SK-N-SH (cell line): ENCODE results near the gene DYNC1H1. TPM values are rescaled to one million over a fixed set of nuclear protein-coding genes. Genes with fewer than 3 reads are reported as not detected.

Experiments used
- CTCF ChIA-PET: fragments of 300-600, 350-600 bp; formaldehyde crosslinking; extraction: SDS; loops from one replicate; lab custom pipeline; 2021; lab: Yijun Ruan, JAX
- POLR2A ChIA-PET: fragments of 350-600 bp; sonication (Branson Sonifier 250); formaldehyde crosslinking; extraction: SDS; loops from one replicate; lab custom pipeline; 2020; ENCODE audit warnings: antibody characterized with exemption, inconsistent platforms; lab: Yijun Ruan, JAX
- DNase-seq: peaks from one replicate; pipeline ENCODE4 v3.0.0; 2012
- H2AFZ ChIP-seq: fragments of 200-600 bp; sonication (generic); 2 replicates; pipeline ENCODE4 v1.8.1; 2016; ENCODE audit warnings: antibody characterized with exemption, mild to moderate bottlenecking, low read depth
- H3F3A ChIP-seq: fragments of 200-600 bp; sonication (generic); replicated peaks from 2 replicates; pipeline ENCODE3; 2016; ENCODE audit warnings: antibody characterized with exemption, mild to moderate bottlenecking; ENCODE audit not compliant: insufficient read depth
- H3K27ac ChIP-seq, 2 experiments: fragments of 200-500 bp in 1 of 2; fragments of 200-600 bp in 1 of 2; sonication (Bioruptor generic) in 1 of 2; sonication (generic), shearing (Covaris generic) in 1 of 2; 2 replicates each; pipeline versions ENCODE4 v1.5.1 to v1.6.1; 2014 to 2016; ENCODE audit warnings: low read depth in 2 of 2, inconsistent platforms in 1 of 2, low read length in 1 of 2, mild to moderate bottlenecking in 1 of 2, mixed read lengths in 1 of 2
- H3K27me3 ChIP-seq: fragments of 200-600 bp; sonication (generic), shearing (Covaris generic); 2 replicates; pipeline ENCODE4 v1.6.1; 2016; ENCODE audit warnings: mixed run types; ENCODE audit not compliant: insufficient read depth
- H3K36me3 ChIP-seq, 2 experiments: fragments of 200-500 bp in 1 of 2; fragments of 200-600 bp in 1 of 2; sonication (Bioruptor generic) in 1 of 2; sonication (generic) in 1 of 2; replicated peaks in 1 of 2; 2 replicates each; pipeline versions ENCODE3 to v1.5.1; 2014 to 2016; ENCODE audit warnings: low read length in 1 of 2, mild to moderate bottlenecking in 1 of 2; ENCODE audit not compliant: insufficient read depth in 2 of 2, control insufficient read depth in 1 of 2
- H3K4me1 ChIP-seq, 2 experiments: fragments of 200-500 bp in 1 of 2; fragments of 200-600 bp in 1 of 2; sonication (Bioruptor generic) in 1 of 2; sonication (generic), shearing (Covaris generic) in 1 of 2; 2 replicates each; pipeline versions ENCODE4 v1.5.1 to v1.6.1; 2014 to 2016; ENCODE audit warnings: low read depth in 1 of 2, low read length in 1 of 2, mixed run types in 1 of 2; ENCODE audit not compliant: insufficient read depth in 2 of 2, control insufficient read depth in 1 of 2
- H3K4me2 ChIP-seq: fragments of 200-600 bp; sonication (generic), shearing (Covaris generic); 2 replicates; pipeline ENCODE4 v1.6.1; 2017; ENCODE audit warnings: mixed run types
- H3K4me3 ChIP-seq, 2 experiments: fragments of 200-500 bp in 1 of 2; fragments of 200-600 bp in 1 of 2; sonication (Bioruptor generic) in 1 of 2; sonication (generic), shearing (Covaris generic) in 1 of 2; 2 replicates each; pipeline versions ENCODE4 v1.5.1 to v1.8.1; 2014 to 2016; ENCODE audit warnings: low read depth in 2 of 2, inconsistent platforms in 1 of 2, low read length in 1 of 2, mild to moderate bottlenecking in 1 of 2, mixed read lengths in 1 of 2, moderate library complexity in 1 of 2
- H3K79me2 ChIP-seq: fragments of 200-600 bp; sonication (generic); 2 replicates; pipeline ENCODE4 v1.8.1; 2017; ENCODE audit warnings: mild to moderate bottlenecking; ENCODE audit not compliant: insufficient read depth
- H3K9ac ChIP-seq: fragments of 200-600 bp; sonication (generic); 2 replicates; pipeline ENCODE4 v1.6.1; 2017; ENCODE audit warnings: mixed run types
- H3K9me2 ChIP-seq: fragments of 200-600 bp; sonication (generic); 2 replicates; pipeline ENCODE4 v1.6.1; 2017; ENCODE audit warnings: mixed run types
- H3K9me3 ChIP-seq: fragments of 200-600 bp; sonication (generic); 2 replicates; pipeline ENCODE4 v1.6.1; 2017; ENCODE audit warnings: mixed run types, mild to moderate bottlenecking, moderate library complexity
- H4K20me1 ChIP-seq: fragments of 200-600 bp; sonication (generic); 2 replicates; pipeline ENCODE4 v1.6.1; 2017; ENCODE audit warnings: mild to moderate bottlenecking, mixed run types; ENCODE audit not compliant: insufficient read depth
- CHD2 ChIP-seq: fragments of 150-350 bp; IDR thresholded peaks from 2 replicates; pipeline ENCODE4 v1.6.1; 2018; ENCODE audit warnings: low read length; ENCODE audit not compliant: partially characterized antibody
- JUND ChIP-seq: IDR thresholded peaks from 2 replicates; pipeline ENCODE4 v1.4.0; 2012
- MEF2A ChIP-seq: IDR thresholded peaks from 2 replicates; pipeline ENCODE4 v1.4.0; 2012; ENCODE audit warnings: low read depth, borderline replicate concordance
- MXI1 ChIP-seq: IDR thresholded peaks from 2 replicates; pipeline ENCODE4 v1.6.1; 2012; ENCODE audit warnings: mild to moderate bottlenecking, low read depth, low read length, improper control_type of control experiment
- NFIC ChIP-seq: IDR thresholded peaks from 2 replicates; pipeline ENCODE4 v1.4.0; 2012; ENCODE audit warnings: borderline replicate concordance
- NRF1 ChIP-seq: IDR thresholded peaks from 2 replicates; pipeline ENCODE4 v1.6.1; 2012; ENCODE audit warnings: low read depth, mild to moderate bottlenecking, low read length
- POLR2AphosphoS5 ChIP-seq: IDR thresholded peaks from 2 replicates; pipeline ENCODE4 v1.6.1; 2012; ENCODE audit warnings: low read depth, low read length
- RCOR1 ChIP-seq: fragments of 150-350 bp; IDR thresholded peaks from 2 replicates; pipeline ENCODE4 v1.6.1; 2017; ENCODE audit warnings: antibody characterized with exemption, low read length
- RFX5 ChIP-seq: IDR thresholded peaks from 2 replicates; pipeline ENCODE4 v1.6.1; 2012; ENCODE audit warnings: mild to moderate bottlenecking, improper control_type of control experiment, low read length
- RXRA ChIP-seq: IDR thresholded peaks from 2 replicates; pipeline ENCODE4 v1.4.0; 2012; ENCODE audit warnings: low read depth, mild to moderate bottlenecking, borderline replicate concordance
- TEAD4 ChIP-seq: IDR thresholded peaks from 2 replicates; pipeline ENCODE4 v1.4.0; 2012; ENCODE audit warnings: mild to moderate bottlenecking, borderline replicate concordance; ENCODE audit not compliant: insufficient read depth
- YY1 ChIP-seq: IDR thresholded peaks from 2 replicates; pipeline ENCODE4 v1.4.0; 2012; ENCODE audit warnings: low read depth, mild to moderate bottlenecking
- ZBTB33 ChIP-seq: IDR thresholded peaks from 2 replicates; pipeline ENCODE4 v1.4.0; 2012; ENCODE audit warnings: low read depth, borderline replicate concordance
- WGBS: methylation state at CpG from one replicate; pipeline ENCODE4 v1.1.6; 2017; ENCODE audit warnings: low lambda C conversion rate; 5-methylcytosine and 5-hydroxymethylcytosine counted together
- polyA plus RNA-seq, 3 experiments: library from polyadenylated mRNA; depleted of rRNA; stranded (reverse); fragments of >200 nt; gene quantifications; 2 replicates each; pipeline ENCODE4 v1.2.3, GENCODE V29; 2012
- TF ChIP-seq, protein P1 (sequence below): IDR thresholded peaks from 2 replicates; pipeline ENCODE4 v1.4.0; 2012; ENCODE audit warnings: low read depth, borderline replicate concordance
- TF ChIP-seq, protein P2 (sequence below): fragments of 150-350 bp; IDR thresholded peaks from 2 replicates; pipeline ENCODE4 v1.6.1; 2016; ENCODE audit warnings: mild to moderate bottlenecking, low read depth, low read length

Gene DYNC1H1
- polyA plus RNA-seq, 1 of the 3 experiments (the other 2 are of a cell fraction) = 140 TPM

GRCh38 chr14:101979666-101980065 is 15.3 kb downstream of the DYNC1H1 start:
- Histone ChIP-seq H3K36me3 (peaks cover 52 to 79% of the 10 kb centered on the region in 2 experiments), H4K20me1 (peaks cover 27% of the 10 kb centered on the region), H3K27ac (peak overlapping the region; percentile 47 to 88; a peak in 3 of 4 replicates)

DNA sequence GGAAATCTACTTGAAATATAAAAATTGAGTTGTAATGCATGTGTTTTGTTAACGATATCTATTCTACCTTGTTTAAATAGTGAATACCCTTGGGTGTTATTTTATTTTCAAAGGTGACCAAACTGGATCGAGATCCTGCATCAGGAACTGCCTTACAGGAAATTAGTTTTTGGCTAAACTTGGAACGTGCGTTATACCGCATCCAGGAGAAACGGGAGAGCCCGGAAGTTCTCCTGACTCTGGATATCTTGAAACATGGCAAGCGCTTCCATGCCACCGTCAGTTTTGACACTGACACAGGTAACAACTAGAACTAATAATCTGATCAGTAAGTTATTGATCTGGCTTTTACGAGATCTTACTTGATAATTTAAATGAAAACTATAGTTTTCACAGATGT is 15.9 kb downstream of the DYNC1H1 start:
- Histone ChIP-seq H3K9me3 (no peaks in the 10 kb centered on the region), H3K79me2 (peaks cover 81% of the 10 kb centered on the region), H3K36me3 (peaks cover 52 to 84% of the 10 kb centered on the region in 2 experiments), H3K27ac (peak overlapping the region; percentile 47 to 88; a peak in 3 of 4 replicates), H3K4me1 (peaks cover 0 to 16% of the 10 kb centered on the region in 2 experiments; a peak in 1 of 4 replicates), H3K27me3 (no peaks in the 10 kb centered on the region), H3K9ac (peak overlapping the region; percentile 1; the same call in 1 of the 2 replicates), H2AFZ (no peak overlapping the region), H3F3A (peaks cover 47% of the 10 kb centered on the region), H3K4me2 (peak overlapping the region; percentile 20; the same call in 1 of the 2 replicates), H3K4me3 (no peak overlapping the region), H3K9me2 (no peaks in the 10 kb centered on the region), H4K20me1 (peaks cover 21% of the 10 kb centered on the region)
- ChIA-PET CTCF (no interaction called here), POLR2A (no interaction called here)
- WGBS = 81% methylated on average over 10 of the region's 10 CpGs
- no peak for DNase-seq
- TF ChIP-seq NRF1 (no peak), YY1 (no peak)

More at GRCh38 chr14:101979666-101980065, 15.3 kb downstream of the DYNC1H1 start:
- H3K9me2 ChIP-seq = no peaks in the 10 kb centered on the region
- TF ChIP-seq RCOR1 = no peak
- no peak for TF ChIP-seq RXRA
- TF ChIP-seq, protein P1, sequence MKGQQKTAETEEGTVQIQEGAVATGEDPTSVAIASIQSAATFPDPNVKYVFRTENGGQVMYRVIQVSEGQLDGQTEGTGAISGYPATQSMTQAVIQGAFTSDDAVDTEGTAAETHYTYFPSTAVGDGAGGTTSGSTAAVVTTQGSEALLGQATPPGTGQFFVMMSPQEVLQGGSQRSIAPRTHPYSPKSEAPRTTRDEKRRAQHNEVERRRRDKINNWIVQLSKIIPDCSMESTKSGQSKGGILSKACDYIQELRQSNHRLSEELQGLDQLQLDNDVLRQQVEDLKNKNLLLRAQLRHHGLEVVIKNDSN = no peak
- TF ChIP-seq, protein P2, sequence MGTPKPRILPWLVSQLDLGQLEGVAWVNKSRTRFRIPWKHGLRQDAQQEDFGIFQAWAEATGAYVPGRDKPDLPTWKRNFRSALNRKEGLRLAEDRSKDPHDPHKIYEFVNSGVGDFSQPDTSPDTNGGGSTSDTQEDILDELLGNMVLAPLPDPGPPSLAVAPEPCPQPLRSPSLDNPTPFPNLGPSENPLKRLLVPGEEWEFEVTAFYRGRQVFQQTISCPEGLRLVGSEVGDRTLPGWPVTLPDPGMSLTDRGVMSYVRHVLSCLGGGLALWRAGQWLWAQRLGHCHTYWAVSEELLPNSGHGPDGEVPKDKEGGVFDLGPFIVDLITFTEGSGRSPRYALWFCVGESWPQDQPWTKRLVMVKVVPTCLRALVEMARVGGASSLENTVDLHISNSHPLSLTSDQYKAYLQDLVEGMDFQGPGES = no peak
- no peak for TF ChIP-seq RFX5
- TF ChIP-seq YY1 = no peak
- TF ChIP-seq MEF2A = no peak
- TF ChIP-seq, all 33 proteins: peak for 0
- Histone ChIP-seq H3K9ac (no peak overlapping the region), H3K4me2 (peak overlapping the region; percentile 20; the same call in 1 of the 2 replicates), H2AFZ (no peak overlapping the region), H3F3A (peaks cover 47% of the 10 kb centered on the region), H3K4me3 (no peak overlapping the region), H3K79me2 (peaks cover 82% of the 10 kb centered on the region), H3K4me1 (peaks cover 0 to 16% of the 10 kb centered on the region in 2 experiments; a peak in 1 of 4 replicates), H3K27me3 (no peaks in the 10 kb centered on the region), H3K9me3 (no peaks in the 10 kb centered on the region)
- WGBS = 80% methylated on average over 6 of the region's 6 CpGs
- CTCF ChIA-PET = no interaction called here
- POLR2A ChIA-PET = no interaction called here
- DNase-seq = no peak

GRCh38 chr14:101980700-101981099 is 16.3 kb downstream of the DYNC1H1 start:
- ChIA-PET POLR2A (no interaction called here), CTCF (no interaction called here)
- Histone ChIP-seq H3K4me2 (peak overlapping the region; percentile 20; the same call in 1 of the 2 replicates), H4K20me1 (peaks cover 19% of the 10 kb centered on the region; the same call in 1 of the 2 replicates), H3F3A (peaks cover 47% of the 10 kb centered on the region), H3K27ac (peak overlapping the region; percentile 47 to 88; a peak in 3 of 4 replicates), H3K27me3 (no peaks in the 10 kb centered on the region), H2AFZ (no peak overlapping the region), H3K36me3 (peaks cover 54 to 88% of the 10 kb centered on the region in 2 experiments), H3K9ac (peak overlapping the region; percentile 37; the same call in 1 of the 2 replicates), H3K4me1 (peaks cover 0 to 16% of the 10 kb centered on the region in 2 experiments; a peak in 1 of 4 replicates), H3K4me3 (no peak overlapping the region), H3K9me2 (no peaks in the 10 kb centered on the region), H3K9me3 (no peaks in the 10 kb centered on the region), H3K79me2 (peaks cover 81% of the 10 kb centered on the region)
- DNase-seq = no peak
- 7% methylated on average over 2 of the region's 2 CpGs for WGBS
- peak; percentile 96 for TF ChIP-seq JUND
- peak; percentile 21; the same call in 1 of the 2 replicates for TF ChIP-seq MEF2A
- TF ChIP-seq CHD2 = no peak
- TF ChIP-seq ZBTB33 = peak; percentile 50; the same call in 1 of the 2 replicates
- peak; percentile 70; the same call in 1 of the 2 replicates for TF ChIP-seq MXI1
- peak; percentile 94 for TF ChIP-seq NFIC
- peak; percentile 66; the same call in 1 of the 2 replicates for TF ChIP-seq POLR2AphosphoS5
- peak; percentile 46; the same call in 1 of the 2 replicates for TF ChIP-seq TEAD4
